ENCODE results near the gene PDZD4. TPM values are rescaled to one million over a fixed set of nuclear protein-coding genes. Genes with fewer than 3 reads are reported as not detected.

Gene PDZD4
- total and polyA plus RNA-seq, 5 donors = 3.6 to 6.9 (median 4.7) TPM

GRCh38 chrX:153854702-153855101 is 24.4 kb upstream of the PDZD4 start:
- no peak overlapping the region for H3K4me3 ChIP-seq (ENCODE audit: low read length)
- no peaks in the 10 kb centered on the region for H3K27me3 ChIP-seq (ENCODE audit: control insufficient read depth, insufficient read depth)
- no peaks in the 10 kb centered on the region for H3K4me1 ChIP-seq (ENCODE audit: control insufficient read depth, insufficient read depth, low read length)
- H3K27ac ChIP-seq (ENCODE audit: low read length) = no peak overlapping the region
- 79% methylated on average over 9 of the region's 9 CpGs for WGBS
- DNase-seq = no peak
- no peak for ATAC-seq
- intact Hi-C loops (cut with DNase I) = no loop called here
- H3K9me3 ChIP-seq (ENCODE audit: control insufficient read depth, low read length) = no peaks in the 10 kb centered on the region

GRCh38 chrX:153853902-153854267 is 23.5 kb upstream of the PDZD4 start:
- H3K9me3 ChIP-seq (ENCODE audit: control insufficient read depth, low read length) = no peaks in the 10 kb centered on the region
- no peaks in the 10 kb centered on the region for H3K4me1 ChIP-seq (ENCODE audit: control insufficient read depth, insufficient read depth, low read length)
- no peaks in the 10 kb centered on the region for H3K27me3 ChIP-seq (ENCODE audit: control insufficient read depth, insufficient read depth)
- intact Hi-C loops (cut with DNase I) = no loop called here
- no peak for DNase-seq
- 87% methylated on average over 3 of the region's 3 CpGs for WGBS
- ATAC-seq = no peak
- no peak overlapping the region for H3K4me3 ChIP-seq (ENCODE audit: low read length)
- no peak overlapping the region for H3K27ac ChIP-seq (ENCODE audit: low read length)

GRCh38 chrX:153853180-153853901 is 23.0 kb upstream of the PDZD4 start:
- ATAC-seq = no peak
- 61% methylated on average over 3 of the region's 3 CpGs for WGBS
- Histone ChIP-seq H3K4me1 (ENCODE audit: control insufficient read depth, insufficient read depth, low read length) (no peaks in the 10 kb centered on the region), H3K27ac (ENCODE audit: low read length) (no peak overlapping the region), H3K9me3 (ENCODE audit: control insufficient read depth, low read length) (no peaks in the 10 kb centered on the region), H3K4me3 (ENCODE audit: low read length) (no peak overlapping the region), H3K27me3 (ENCODE audit: control insufficient read depth, insufficient read depth) (no peaks in the 10 kb centered on the region)
- intact Hi-C loops (cut with DNase I) = no loop called here
- DNase-seq = no peak

GRCh38 chrX:153851981-153852380 is 21.6 kb upstream of the PDZD4 start:
- Histone ChIP-seq H3K27me3 (ENCODE audit: control insufficient read depth, insufficient read depth) (no peaks in the 10 kb centered on the region), H3K4me1 (ENCODE audit: control insufficient read depth, insufficient read depth, low read length) (no peaks in the 10 kb centered on the region), H3K27ac (ENCODE audit: low read length) (no peak overlapping the region), H3K4me3 (ENCODE audit: low read length) (no peak overlapping the region), H3K9me3 (ENCODE audit: control insufficient read depth, low read length) (no peaks in the 10 kb centered on the region)
- WGBS = 58% methylated on average over 3 of the region's 3 CpGs
- no peak for DNase-seq
- ATAC-seq = no peak
- intact Hi-C loops (cut with DNase I) = no loop called here

GRCh38 chrX:153848325-153848724 is 18.0 kb upstream of the PDZD4 start:
- Histone ChIP-seq H3K27me3 (ENCODE audit: control insufficient read depth, insufficient read depth) (no peaks in the 10 kb centered on the region), H3K27ac (ENCODE audit: low read length) (no peak overlapping the region), H3K4me3 (ENCODE audit: low read length) (no peak overlapping the region), H3K9me3 (ENCODE audit: control insufficient read depth, low read length) (no peaks in the 10 kb centered on the region), H3K4me1 (ENCODE audit: control insufficient read depth, insufficient read depth, low read length) (no peaks in the 10 kb centered on the region)
- intact Hi-C loops (cut with DNase I) = no loop called here
- WGBS = 63% methylated on average over 3 of the region's 3 CpGs
- ATAC-seq (no peak), DNase-seq (no peak)

- Histone ChIP-seq H3K27me3 (ENCODE audit: control insufficient read depth, insufficient read depth) (no peaks in the 10 kb centered on the region), H3K27ac (ENCODE audit: low read length) (no peak overlapping the region), H3K4me1 (ENCODE audit: control insufficient read depth, insufficient read depth, low read length) (no peaks in the 10 kb centered on the region), H3K4me3 (ENCODE audit: low read length) (no peak overlapping the region), H3K9me3 (ENCODE audit: control insufficient read depth, low read length) (no peaks in the 10 kb centered on the region)
- intact Hi-C loops (cut with DNase I) = no loop called here
- ATAC-seq (no peak), DNase-seq (no peak)
- WGBS = 14% methylated on average over 3 of the region's 3 CpGs
These were observed 15.5 kb upstream of the PDZD4 start for GRCh38 chrX:153845842-153846241.

- Histone ChIP-seq H3K4me1 (ENCODE audit: control insufficient read depth, insufficient read depth, low read length) (no peaks in the 10 kb centered on the region), H3K4me3 (ENCODE audit: low read length) (no peak overlapping the region), H3K27me3 (ENCODE audit: control insufficient read depth, insufficient read depth) (no peaks in the 10 kb centered on the region), H3K27ac (ENCODE audit: low read length) (no peak overlapping the region), H3K9me3 (ENCODE audit: control insufficient read depth, low read length) (no peaks in the 10 kb centered on the region)
- WGBS = 45% methylated on average over 6 of the region's 6 CpGs
- intact Hi-C loops (cut with DNase I) = no loop called here
- DNase-seq (no peak), ATAC-seq (no peak)
These were observed 14.9 kb upstream of the PDZD4 start for GRCh38 chrX:153845195-153845594.

GRCh38 chrX:153844509-153845082 is 14.3 kb upstream of the PDZD4 start:
- Histone ChIP-seq H3K4me3 (ENCODE audit: low read length) (no peak overlapping the region), H3K27ac (ENCODE audit: low read length) (no peak overlapping the region), H3K27me3 (ENCODE audit: control insufficient read depth, insufficient read depth) (no peaks in the 10 kb centered on the region), H3K9me3 (ENCODE audit: control insufficient read depth, low read length) (no peaks in the 10 kb centered on the region), H3K4me1 (ENCODE audit: control insufficient read depth, insufficient read depth, low read length) (no peaks in the 10 kb centered on the region)
- DNase-seq = no peak
- ATAC-seq = no peak
- intact Hi-C loops (cut with DNase I) = no loop called here
- WGBS = 30% methylated on average over 6 of the region's 6 CpGs

- no peaks in the 10 kb centered on the region for H3K4me1 ChIP-seq (ENCODE audit: control insufficient read depth, insufficient read depth, low read length)
- H3K4me3 ChIP-seq (ENCODE audit: low read length) = no peak overlapping the region
- 89% methylated on average over 6 of the region's 6 CpGs for WGBS
- H3K9me3 ChIP-seq (ENCODE audit: control insufficient read depth, low read length) = no peaks in the 10 kb centered on the region
- ATAC-seq (no peak), DNase-seq (no peak)
- no peaks in the 10 kb centered on the region for H3K27me3 ChIP-seq (ENCODE audit: control insufficient read depth, insufficient read depth)
- no peak overlapping the region for H3K27ac ChIP-seq (ENCODE audit: low read length)
- intact Hi-C loops (cut with DNase I) = no loop called here
These were observed 6.6 kb upstream of the PDZD4 start for GRCh38 chrX:153836921-153837320.

- ATAC-seq (no peak), DNase-seq (no peak)
- Histone ChIP-seq H3K9me3 (ENCODE audit: control insufficient read depth, low read length) (no peaks in the 10 kb centered on the region), H3K4me3 (ENCODE audit: low read length) (no peak overlapping the region), H3K27ac (ENCODE audit: low read length) (no peak overlapping the region), H3K4me1 (ENCODE audit: control insufficient read depth, insufficient read depth, low read length) (no peaks in the 10 kb centered on the region), H3K27me3 (ENCODE audit: control insufficient read depth, insufficient read depth) (no peaks in the 10 kb centered on the region)
- intact Hi-C loops (cut with DNase I) = loop anchor here in 1 of 4 donors (2.0 kb wide), 1 partner anchor 20 kb away; no protein-coding TSS in a partner anchor
- WGBS = 86% methylated on average over 10 of the region's 10 CpGs
These were observed 2.4 kb upstream of the PDZD4 start for GRCh38 chrX:153832728-153833127.

- Histone ChIP-seq H3K4me3 (ENCODE audit: low read length) (no peak overlapping the region), H3K27me3 (ENCODE audit: control insufficient read depth, insufficient read depth) (no peaks in the 10 kb centered on the region), H3K4me1 (ENCODE audit: control insufficient read depth, insufficient read depth, low read length) (no peaks in the 10 kb centered on the region), H3K9me3 (ENCODE audit: control insufficient read depth, low read length) (no peaks in the 10 kb centered on the region), H3K27ac (ENCODE audit: low read length) (no peak overlapping the region)
- DNase-seq (no peak), ATAC-seq (no peak)
- WGBS = 62% methylated on average over 22 of the region's 23 CpGs
- intact Hi-C loops (cut with DNase I) = loop anchor here in 1 of 4 donors (2.0 kb wide), 1 partner anchor 19 kb away; no protein-coding TSS in a partner anchor
These were observed 1.2 kb upstream of the PDZD4 start for GRCh38 chrX:153831429-153832150.

All from right cardiac atrium (tissue), 5 donors.